Measurements from ENCODE around the gene GAS7. TPM values are rescaled to one million over a fixed set of nuclear protein-coding genes. Genes with fewer than 3 reads are reported as not detected.

The GAS7 gene
- total and polyA plus RNA-seq, 8 donors = 4.1 to 185 (median 30.5) TPM

- no peaks in the 10 kb centered on the region for H3K27me3 ChIP-seq
- intact Hi-C loops (cut with DNase I; ENCODE audit: low total_unique reads) = no loop called here
- peaks cover 0 to 7% (median 2%) of the 10 kb centered on the region in 4 donors for H3K9me3 ChIP-seq
- no peak overlapping the region for H3K4me3 ChIP-seq
- DNase-seq = no peak
- 79 to 91% (median 89%) methylated on average over 4 of the region's 4 CpGs for WGBS, 5 donors
- no peaks in the 10 kb centered on the region for H3K4me1 ChIP-seq
- no peak overlapping the region for H3K27ac ChIP-seq
- no peaks in the 10 kb centered on the region for H3K36me3 ChIP-seq
- TF ChIP-seq, protein P1, sequence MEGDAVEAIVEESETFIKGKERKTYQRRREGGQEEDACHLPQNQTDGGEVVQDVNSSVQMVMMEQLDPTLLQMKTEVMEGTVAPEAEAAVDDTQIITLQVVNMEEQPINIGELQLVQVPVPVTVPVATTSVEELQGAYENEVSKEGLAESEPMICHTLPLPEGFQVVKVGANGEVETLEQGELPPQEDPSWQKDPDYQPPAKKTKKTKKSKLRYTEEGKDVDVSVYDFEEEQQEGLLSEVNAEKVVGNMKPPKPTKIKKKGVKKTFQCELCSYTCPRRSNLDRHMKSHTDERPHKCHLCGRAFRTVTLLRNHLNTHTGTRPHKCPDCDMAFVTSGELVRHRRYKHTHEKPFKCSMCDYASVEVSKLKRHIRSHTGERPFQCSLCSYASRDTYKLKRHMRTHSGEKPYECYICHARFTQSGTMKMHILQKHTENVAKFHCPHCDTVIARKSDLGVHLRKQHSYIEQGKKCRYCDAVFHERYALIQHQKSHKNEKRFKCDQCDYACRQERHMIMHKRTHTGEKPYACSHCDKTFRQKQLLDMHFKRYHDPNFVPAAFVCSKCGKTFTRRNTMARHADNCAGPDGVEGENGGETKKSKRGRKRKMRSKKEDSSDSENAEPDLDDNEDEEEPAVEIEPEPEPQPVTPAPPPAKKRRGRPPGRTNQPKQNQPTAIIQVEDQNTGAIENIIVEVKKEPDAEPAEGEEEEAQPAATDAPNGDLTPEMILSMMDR (IDR thresholded peaks at IDR 0.05) = no peak
- TF ChIP-seq POLR2A (IDR thresholded peaks at IDR 0.05) (no peak), EP300 (IDR thresholded peaks at IDR 0.05) (no peak)
Observed at GRCh38 chr17:10077561-10078299, 120.7 kb downstream of the GAS7 start.

DNA sequence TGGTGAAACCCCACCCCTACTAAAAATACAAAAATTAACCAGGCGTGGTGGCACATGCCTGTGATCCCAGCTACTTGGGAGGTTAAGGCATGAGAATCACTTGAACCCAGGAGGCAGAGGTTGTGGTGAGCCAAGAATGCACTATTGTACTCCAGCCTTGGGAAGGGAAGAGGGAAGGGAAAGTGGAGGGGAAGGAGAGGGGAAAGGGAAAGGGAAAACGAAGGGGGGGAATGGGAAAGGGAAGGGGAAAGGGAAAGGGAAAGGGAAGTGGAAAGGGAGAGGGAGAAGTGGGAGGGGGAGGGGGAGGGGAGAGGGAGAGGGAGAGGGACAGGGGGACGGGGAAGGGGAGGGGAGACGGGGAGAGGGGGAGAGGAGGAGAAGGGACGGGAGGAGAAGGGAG is 122.5 kb downstream of the GAS7 start:
- WGBS, 5 donors = 64 to 97% (median 70%) methylated on average over 3 to 5 of the region's 5 CpGs
- TF ChIP-seq POLR2A (IDR thresholded peaks at IDR 0.05) (no peak), POLR2AphosphoS5 (IDR thresholded peaks at IDR 0.05) (no peak), EP300 (IDR thresholded peaks at IDR 0.05) (no peak)
- TF ChIP-seq, protein P1 (IDR thresholded peaks at IDR 0.05) = no peak
- Histone ChIP-seq H3K4me3 (no peak overlapping the region), H3K27me3 (no peaks in the 10 kb centered on the region), H3K4me1 (no peaks in the 10 kb centered on the region), H3K27ac (no peak overlapping the region), H3K9me3 (peaks cover 0 to 7% (median 2%) of the 10 kb centered on the region in 4 donors), H3K36me3 (no peaks in the 10 kb centered on the region)
- intact Hi-C loops (cut with DNase I; ENCODE audit: low total_unique reads) = no loop called here
- DNase-seq = no peak

GRCh38 chr17:10073941-10074340 is 124.5 kb downstream of the GAS7 start:
- WGBS, 5 donors = 51 to 58% (median 51%) methylated on average over 6 of the region's 6 CpGs
- TF ChIP-seq POLR2A (IDR thresholded peaks at IDR 0.05) = no peak
- TF ChIP-seq POLR2AphosphoS5 (IDR thresholded peaks at IDR 0.05) = no peak
- no peak for TF ChIP-seq EP300 (IDR thresholded peaks at IDR 0.05)
- TF ChIP-seq, protein P1 (IDR thresholded peaks at IDR 0.05) = no peak
- intact Hi-C loops (cut with DNase I; ENCODE audit: low total_unique reads) = no loop called here

DNA sequence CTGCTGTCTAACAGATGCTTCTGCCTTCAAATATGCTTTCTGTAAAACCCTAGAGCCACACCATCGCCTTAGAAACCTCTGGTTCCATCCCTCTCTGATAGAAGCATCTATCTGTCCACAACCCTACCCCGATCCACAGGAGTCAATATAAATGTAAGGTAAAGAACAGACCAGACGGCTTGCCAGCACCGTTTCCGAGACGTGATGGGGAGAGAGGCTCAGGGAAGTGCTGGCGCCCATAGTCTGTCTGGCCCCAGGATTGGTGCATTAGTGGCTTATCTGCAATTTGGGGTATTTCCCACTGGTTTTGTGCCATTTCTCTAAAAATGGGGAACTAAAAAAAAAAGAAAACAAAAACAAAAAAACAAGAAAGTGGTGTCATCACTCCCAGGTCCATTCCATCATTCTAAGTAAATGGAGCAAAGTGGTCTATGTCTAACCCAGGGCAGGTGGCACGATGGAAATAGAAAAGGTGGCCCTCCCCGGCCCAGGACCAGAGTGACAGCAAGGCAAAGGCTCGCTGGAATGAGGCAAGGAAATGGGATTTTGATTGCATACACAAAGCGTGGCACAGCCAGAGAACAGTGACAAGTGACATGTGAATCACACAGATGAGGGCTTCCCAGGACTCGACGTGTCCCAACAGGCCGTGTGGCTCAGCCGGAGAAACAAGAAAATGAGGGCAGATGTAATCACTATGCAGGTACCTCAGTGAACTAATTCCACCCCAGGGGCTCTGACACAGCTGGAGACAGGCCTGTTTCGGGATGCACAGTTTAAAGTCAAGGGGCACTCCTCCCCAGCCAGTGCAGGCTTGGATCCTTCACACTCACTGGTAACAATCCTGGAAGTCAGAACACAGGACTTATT is 125.6 kb downstream of the GAS7 start:
- no peak for TF ChIP-seq POLR2A (IDR thresholded peaks at IDR 0.05)
- no peak for TF ChIP-seq POLR2AphosphoS5 (IDR thresholded peaks at IDR 0.05)
- TF ChIP-seq, protein P1 (IDR thresholded peaks at IDR 0.05) = no peak
- TF ChIP-seq EP300 (IDR thresholded peaks at IDR 0.05) = no peak
- Histone ChIP-seq H3K27ac (no peak overlapping the region), H3K9me3 (peaks cover 0 to 6% (median 2%) of the 10 kb centered on the region in 4 donors), H3K4me3 (no peak overlapping the region), H3K27me3 (no peaks in the 10 kb centered on the region), H3K4me1 (no peaks in the 10 kb centered on the region), H3K36me3 (no peaks in the 10 kb centered on the region)
- DNase-seq = no peak
- intact Hi-C loops (cut with DNase I; ENCODE audit: low total_unique reads) = no loop called here
- WGBS, 5 donors = 79 to 87% (median 83%) methylated on average over 16 of the region's 16 CpGs

More at GRCh38 chr17:10073941-10074340, 124.5 kb downstream of the GAS7 start:
- Histone ChIP-seq H3K27ac (no peak overlapping the region), H3K4me3 (no peak overlapping the region), H3K27me3 (no peaks in the 10 kb centered on the region), H3K9me3 (peaks cover 0 to 7% (median 2%) of the 10 kb centered on the region in 4 donors), H3K36me3 (no peaks in the 10 kb centered on the region), H3K4me1 (no peaks in the 10 kb centered on the region)
- DNase-seq = no peak

All from stomach (tissue), 9 donors.